PC-9 (cell line): ENCODE results near the gene SMAD1.

ENCODE experiments used
- EZH2 ChIP-seq: fragments of 200-600 bp; sonication (generic); IDR thresholded peaks from 2 replicates; pipeline ENCODE4 v1.8.0; 2017; ENCODE audit warnings: antibody characterized with exemption, low read depth
- TF ChIP-seq, protein P1 (sequence below): fragments of 200-600 bp; sonication (generic); conservative IDR thresholded peaks from 2 replicates; pipeline ENCODE4 v1.6.1; 2017; ENCODE audit warnings: mixed run types, antibody characterized with exemption, mild to moderate bottlenecking, moderate library complexity

DNA sequence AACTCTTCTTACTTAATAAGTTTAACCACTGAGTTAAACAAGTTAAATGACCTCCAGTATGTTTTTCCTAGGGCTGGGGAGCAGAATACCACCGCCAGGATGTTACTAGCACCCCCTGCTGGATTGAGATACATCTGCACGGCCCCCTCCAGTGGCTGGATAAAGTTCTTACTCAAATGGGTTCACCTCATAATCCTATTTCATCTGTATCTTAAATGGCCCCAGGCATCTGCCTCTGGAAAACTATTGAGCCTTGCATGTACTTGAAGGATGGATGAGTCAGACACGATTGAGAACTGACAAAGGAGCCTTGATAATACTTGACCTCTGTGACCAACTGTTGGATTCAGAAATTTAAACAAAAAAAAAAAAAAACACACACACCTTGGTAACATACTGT, 76.1 kb downstream of the SMAD1 start:
- TF ChIP-seq, protein P1, sequence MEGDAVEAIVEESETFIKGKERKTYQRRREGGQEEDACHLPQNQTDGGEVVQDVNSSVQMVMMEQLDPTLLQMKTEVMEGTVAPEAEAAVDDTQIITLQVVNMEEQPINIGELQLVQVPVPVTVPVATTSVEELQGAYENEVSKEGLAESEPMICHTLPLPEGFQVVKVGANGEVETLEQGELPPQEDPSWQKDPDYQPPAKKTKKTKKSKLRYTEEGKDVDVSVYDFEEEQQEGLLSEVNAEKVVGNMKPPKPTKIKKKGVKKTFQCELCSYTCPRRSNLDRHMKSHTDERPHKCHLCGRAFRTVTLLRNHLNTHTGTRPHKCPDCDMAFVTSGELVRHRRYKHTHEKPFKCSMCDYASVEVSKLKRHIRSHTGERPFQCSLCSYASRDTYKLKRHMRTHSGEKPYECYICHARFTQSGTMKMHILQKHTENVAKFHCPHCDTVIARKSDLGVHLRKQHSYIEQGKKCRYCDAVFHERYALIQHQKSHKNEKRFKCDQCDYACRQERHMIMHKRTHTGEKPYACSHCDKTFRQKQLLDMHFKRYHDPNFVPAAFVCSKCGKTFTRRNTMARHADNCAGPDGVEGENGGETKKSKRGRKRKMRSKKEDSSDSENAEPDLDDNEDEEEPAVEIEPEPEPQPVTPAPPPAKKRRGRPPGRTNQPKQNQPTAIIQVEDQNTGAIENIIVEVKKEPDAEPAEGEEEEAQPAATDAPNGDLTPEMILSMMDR, result peak; percentile 62
- TF ChIP-seq EZH2, result no peak
